ENCODE results near the gene PLPP3. TPM values are rescaled to one million over a fixed set of nuclear protein-coding genes. Genes with fewer than 3 reads are reported as not detected.

PLPP3 gene
- total RNA-seq, 1 donor from 2014 or later, result not detected

GRCh38 chr1:56586502-56586901 lies 7.1 kb upstream of the PLPP3 start:
- peaks cover 2% of the 10 kb centered on the region for H3K27me3 Mint-ChIP-seq (ENCODE audit: insufficient read depth)
- H3K9me3 Mint-ChIP-seq, result no peaks in the 10 kb centered on the region
- no peaks in the 10 kb centered on the region for H3K4me1 Mint-ChIP-seq (ENCODE audit: low read depth)
- intact Hi-C loops (cut with micrococcal nuclease), result loop anchor here (10.0 kb wide), 2 partner anchors 1212 to 1442 kb away; no protein-coding TSS in a partner anchor
- no peak for DNase-seq (ENCODE audit: low spot score)
- H3K4me3 Mint-ChIP-seq, result no peak overlapping the region
- no peak overlapping the region for H3K27ac Mint-ChIP-seq
- no peaks in the 10 kb centered on the region for H3K36me3 Mint-ChIP-seq (ENCODE audit: low read depth)

DNA sequence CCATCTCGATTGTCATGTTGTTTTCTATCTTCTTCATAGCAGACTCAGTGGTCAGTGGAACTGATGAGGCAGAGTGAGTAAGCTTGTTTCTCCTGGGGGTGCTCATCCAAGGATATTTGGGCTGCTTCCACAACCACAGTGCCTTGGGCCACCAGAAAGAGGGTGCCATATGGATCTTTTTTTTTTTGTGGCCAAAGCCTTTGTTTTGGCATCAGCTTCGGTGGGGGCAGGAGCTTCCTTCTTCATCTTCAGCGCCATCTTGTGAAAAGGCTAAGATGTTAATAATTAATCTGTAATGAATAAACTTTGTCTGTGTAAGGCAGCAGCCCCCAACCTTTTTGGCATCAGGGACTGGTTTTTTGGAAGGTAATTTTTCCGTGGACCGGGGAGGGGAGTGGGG lies 6.6 kb upstream of the PLPP3 start:
- DNase-seq (ENCODE audit: low spot score), result no peak
- H3K9me3 Mint-ChIP-seq, result no peaks in the 10 kb centered on the region
- peaks cover 2% of the 10 kb centered on the region for H3K27me3 Mint-ChIP-seq (ENCODE audit: insufficient read depth)
- intact Hi-C loops (cut with micrococcal nuclease), result loop anchor here (10.0 kb wide), 2 partner anchors 1211 to 1441 kb away; no protein-coding TSS in a partner anchor
- no peaks in the 10 kb centered on the region for H3K4me1 Mint-ChIP-seq (ENCODE audit: low read depth)
- H3K27ac Mint-ChIP-seq, result no peak overlapping the region
- no peak overlapping the region for H3K4me3 Mint-ChIP-seq
- no peaks in the 10 kb centered on the region for H3K36me3 Mint-ChIP-seq (ENCODE audit: low read depth)

DNA sequence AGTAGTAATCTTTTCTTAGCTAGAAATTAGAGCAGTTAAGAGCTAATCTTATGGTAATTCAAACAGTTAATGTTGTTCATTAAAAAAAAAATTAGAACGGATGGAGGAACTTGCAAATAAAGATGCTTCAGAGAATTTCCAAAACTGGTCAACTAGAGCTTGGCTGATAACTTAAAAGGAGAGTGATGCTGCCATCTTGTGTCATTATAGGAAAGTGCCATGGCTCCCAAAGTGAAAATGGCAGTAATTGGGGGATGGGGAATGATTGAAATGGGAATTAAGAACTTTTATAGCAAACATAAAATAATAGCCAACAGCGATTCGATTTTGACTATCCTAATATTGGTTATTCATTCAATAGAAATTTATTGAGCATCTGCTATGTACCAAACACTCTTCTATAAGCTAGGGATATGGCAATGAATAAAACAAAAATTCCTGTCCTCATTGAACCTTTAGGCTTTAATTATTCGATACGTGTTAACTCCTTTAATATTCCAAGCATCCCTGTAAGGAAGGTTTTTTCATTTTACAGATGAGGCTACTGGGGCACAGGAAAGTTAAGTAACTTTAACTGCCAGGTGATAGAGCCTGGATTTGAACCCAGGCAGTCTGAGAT lies 5.7 kb upstream of the PLPP3 start:
- intact Hi-C loops (cut with micrococcal nuclease), result loop anchor here (10.0 kb wide), 2 partner anchors 1210 to 1440 kb away; no protein-coding TSS in a partner anchor

DNA sequence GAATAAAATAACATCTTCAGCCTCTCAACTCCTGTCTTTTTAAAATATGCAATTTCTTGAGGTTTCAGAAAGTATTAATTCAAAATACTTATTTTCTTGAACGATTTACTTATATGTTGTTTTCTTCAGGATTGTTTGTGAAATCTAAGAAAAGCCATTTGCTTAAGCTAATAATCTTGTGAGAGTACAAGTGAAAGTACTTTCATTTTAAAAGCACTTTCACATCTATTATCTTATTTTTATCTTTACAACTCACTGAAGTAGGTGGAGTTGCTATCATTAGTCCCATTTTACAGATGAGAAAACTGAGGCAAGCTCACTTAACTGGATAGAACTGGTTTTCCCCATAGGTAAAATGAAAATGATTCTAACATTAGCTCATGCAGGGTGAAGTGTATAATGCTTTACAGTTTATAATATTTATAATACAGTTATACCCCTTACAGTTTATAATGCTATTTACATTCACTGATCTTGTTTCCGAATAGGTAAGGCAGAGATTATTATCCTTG lies 4.7 kb upstream of the PLPP3 start:
- no peak overlapping the region for H3K4me3 Mint-ChIP-seq
- no peak overlapping the region for H3K27ac Mint-ChIP-seq
- H3K9me3 Mint-ChIP-seq, result no peaks in the 10 kb centered on the region
- H3K4me1 Mint-ChIP-seq (ENCODE audit: low read depth), result peaks cover 4% of the 10 kb centered on the region
- DNase-seq (ENCODE audit: low spot score), result no peak
- H3K27me3 Mint-ChIP-seq (ENCODE audit: insufficient read depth), result peaks cover 17% of the 10 kb centered on the region
- intact Hi-C loops (cut with micrococcal nuclease), result loop anchor here (10.0 kb wide), 2 partner anchors 1209 to 1439 kb away; no protein-coding TSS in a partner anchor
- no peaks in the 10 kb centered on the region for H3K36me3 Mint-ChIP-seq (ENCODE audit: low read depth)

More for the DNA sequence above, 5.7 kb upstream of the PLPP3 start:
- Mint-ChIP-seq H3K9me3 (no peaks in the 10 kb centered on the region), H3K27me3 (ENCODE audit: insufficient read depth) (peaks cover 9% of the 10 kb centered on the region), H3K27ac (no peak overlapping the region), H3K4me3 (no peak overlapping the region), H3K36me3 (ENCODE audit: low read depth) (no peaks in the 10 kb centered on the region), H3K4me1 (ENCODE audit: low read depth) (no peaks in the 10 kb centered on the region)
- DNase-seq (ENCODE audit: low spot score), result no peak

GRCh38 chr1:56580771-56581170 lies 1.4 kb upstream of the PLPP3 start:
- Mint-ChIP-seq H3K4me3 (no peak overlapping the region), H3K27me3 (ENCODE audit: insufficient read depth) (peaks cover 31% of the 10 kb centered on the region), H3K4me1 (ENCODE audit: low read depth) (peaks cover 4% of the 10 kb centered on the region), H3K9me3 (no peaks in the 10 kb centered on the region), H3K27ac (no peak overlapping the region), H3K36me3 (ENCODE audit: low read depth) (no peaks in the 10 kb centered on the region)
- intact Hi-C loops (cut with micrococcal nuclease), result loop anchor here (10.0 kb wide), 2 partner anchors 1206 to 1436 kb away; no protein-coding TSS in a partner anchor
- DNase-seq (ENCODE audit: low spot score), result no peak

DNA sequence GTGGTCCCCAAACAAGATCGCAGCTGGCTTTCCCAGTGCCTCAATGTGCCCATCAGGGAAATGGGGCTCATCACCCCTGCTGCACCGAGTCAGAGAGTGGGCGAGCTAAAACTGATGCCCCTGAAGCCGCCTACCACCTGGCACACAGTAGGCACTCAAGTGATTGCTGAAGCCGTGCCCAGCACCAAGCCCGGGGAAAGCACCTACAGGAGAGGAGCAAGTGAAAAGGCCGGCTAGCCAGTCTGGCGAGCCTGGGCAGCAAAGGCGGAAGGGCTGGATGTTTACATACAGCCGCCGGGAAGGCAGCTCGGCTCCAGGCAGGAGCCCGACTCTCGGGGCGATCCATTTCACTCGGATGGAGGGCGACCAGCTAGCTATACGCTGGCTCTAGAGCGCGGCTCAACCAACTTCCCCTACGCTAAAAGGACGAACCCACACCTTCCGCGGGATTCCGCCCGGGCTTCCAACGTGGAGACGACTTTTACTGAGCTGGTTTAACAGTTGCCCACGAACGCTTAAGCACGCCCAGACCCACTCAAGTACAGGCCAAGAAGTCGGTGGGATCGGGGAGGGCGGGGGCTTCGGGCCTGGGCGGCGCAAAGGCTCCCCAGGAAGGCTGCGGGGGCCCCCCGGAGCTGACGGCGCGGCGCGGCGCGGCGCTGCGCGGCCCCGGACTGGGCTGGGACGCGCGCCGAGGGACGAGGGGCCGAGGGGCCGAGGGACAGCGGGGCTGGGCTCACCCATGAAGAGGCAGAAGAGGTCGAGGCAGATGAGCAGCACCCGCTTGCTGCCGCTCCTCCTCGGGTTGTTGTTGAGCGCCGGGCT lies 1.0 kb downstream of the PLPP3 start:
- intact Hi-C loops (cut with micrococcal nuclease), result no loop called here
- Mint-ChIP-seq H3K27me3 (ENCODE audit: insufficient read depth) (peaks cover 33% of the 10 kb centered on the region), H3K27ac (no peak overlapping the region), H3K4me1 (ENCODE audit: low read depth) (peaks cover 4% of the 10 kb centered on the region), H3K36me3 (ENCODE audit: low read depth) (no peaks in the 10 kb centered on the region), H3K9me3 (no peaks in the 10 kb centered on the region), H3K4me3 (peak overlapping the region; percentile 75)
- no peak for DNase-seq (ENCODE audit: low spot score)

DNA sequence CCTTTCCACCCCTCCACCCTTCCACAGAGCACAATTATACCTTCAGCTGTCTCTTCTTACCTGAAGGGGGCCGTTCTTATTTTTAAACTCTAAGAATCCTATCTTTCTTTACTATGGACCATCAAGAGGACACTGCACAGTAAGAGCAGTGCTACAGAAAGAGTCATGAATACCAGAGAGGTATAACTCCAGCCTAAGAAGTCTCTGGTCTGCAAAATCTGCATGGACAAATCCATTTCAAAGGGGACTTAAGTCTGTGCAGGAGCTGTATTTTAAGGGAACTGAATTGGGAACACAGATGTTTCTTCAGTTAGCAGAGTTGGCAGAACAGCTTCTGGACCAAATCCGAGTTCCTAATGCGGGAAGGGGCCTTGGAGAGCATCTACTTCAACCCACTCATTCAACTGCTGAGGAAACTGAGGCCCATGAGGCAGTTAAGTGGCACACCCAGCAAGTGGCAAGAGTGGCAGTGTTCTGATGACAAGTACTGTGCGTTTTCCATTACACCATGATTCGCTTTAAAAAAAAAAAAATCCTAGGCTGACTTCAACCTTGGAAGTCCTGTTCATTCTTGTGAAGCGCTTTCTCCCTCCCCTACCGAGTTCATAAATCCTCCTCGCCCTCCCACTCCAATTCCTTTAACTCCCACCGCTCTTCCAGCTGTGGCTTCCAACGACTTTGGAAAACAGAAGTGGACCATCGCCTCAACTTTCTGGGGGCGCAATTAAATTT lies 1.8 kb downstream of the PLPP3 start:
- intact Hi-C loops (cut with micrococcal nuclease), result no loop called here
- peaks cover 4% of the 10 kb centered on the region for H3K4me1 Mint-ChIP-seq (ENCODE audit: low read depth)
- no peak overlapping the region for H3K27ac Mint-ChIP-seq
- peaks cover 31% of the 10 kb centered on the region for H3K27me3 Mint-ChIP-seq (ENCODE audit: insufficient read depth)
- no peaks in the 10 kb centered on the region for H3K9me3 Mint-ChIP-seq
- no peak overlapping the region for H3K4me3 Mint-ChIP-seq
- H3K36me3 Mint-ChIP-seq (ENCODE audit: low read depth), result no peaks in the 10 kb centered on the region
- DNase-seq (ENCODE audit: low spot score), result no peak

- no peaks in the 10 kb centered on the region for H3K36me3 Mint-ChIP-seq (ENCODE audit: low read depth)
- H3K4me1 Mint-ChIP-seq (ENCODE audit: low read depth), result peaks cover 4% of the 10 kb centered on the region
- H3K27ac Mint-ChIP-seq, result no peak overlapping the region
- no peak for DNase-seq (ENCODE audit: low spot score)
- no peak overlapping the region for H3K4me3 Mint-ChIP-seq
- peaks cover 31% of the 10 kb centered on the region for H3K27me3 Mint-ChIP-seq (ENCODE audit: insufficient read depth)
- intact Hi-C loops (cut with micrococcal nuclease), result no loop called here
- H3K9me3 Mint-ChIP-seq, result no peaks in the 10 kb centered on the region
Observed at GRCh38 chr1:56576880-56577405, 2.4 kb downstream of the PLPP3 start.

DNA sequence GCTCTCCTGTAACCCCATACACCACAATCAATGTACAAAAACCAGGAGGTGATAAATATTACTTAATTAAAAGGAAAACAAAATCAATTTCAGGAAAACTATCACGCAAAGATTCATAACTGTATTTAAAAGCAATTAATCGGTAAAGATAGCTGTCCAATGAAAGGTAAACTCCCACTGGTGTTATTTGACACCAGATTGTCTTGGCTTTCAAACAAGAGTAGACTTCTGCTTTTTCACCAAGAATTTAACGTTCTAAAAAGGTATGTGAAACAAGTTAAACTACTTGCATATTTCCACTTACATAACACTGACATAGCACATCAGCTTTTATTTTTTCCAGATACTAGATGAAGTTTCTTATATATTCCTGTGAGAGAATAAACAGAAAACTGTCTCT lies 3.5 kb downstream of the PLPP3 start:
- no peak overlapping the region for H3K4me3 Mint-ChIP-seq
- peaks cover 4% of the 10 kb centered on the region for H3K4me1 Mint-ChIP-seq (ENCODE audit: low read depth)
- no peak overlapping the region for H3K27ac Mint-ChIP-seq
- H3K27me3 Mint-ChIP-seq (ENCODE audit: insufficient read depth), result peaks cover 31% of the 10 kb centered on the region
- H3K9me3 Mint-ChIP-seq, result no peaks in the 10 kb centered on the region
- no peaks in the 10 kb centered on the region for H3K36me3 Mint-ChIP-seq (ENCODE audit: low read depth)
- intact Hi-C loops (cut with micrococcal nuclease), result no loop called here
- DNase-seq (ENCODE audit: low spot score), result no peak

DNA sequence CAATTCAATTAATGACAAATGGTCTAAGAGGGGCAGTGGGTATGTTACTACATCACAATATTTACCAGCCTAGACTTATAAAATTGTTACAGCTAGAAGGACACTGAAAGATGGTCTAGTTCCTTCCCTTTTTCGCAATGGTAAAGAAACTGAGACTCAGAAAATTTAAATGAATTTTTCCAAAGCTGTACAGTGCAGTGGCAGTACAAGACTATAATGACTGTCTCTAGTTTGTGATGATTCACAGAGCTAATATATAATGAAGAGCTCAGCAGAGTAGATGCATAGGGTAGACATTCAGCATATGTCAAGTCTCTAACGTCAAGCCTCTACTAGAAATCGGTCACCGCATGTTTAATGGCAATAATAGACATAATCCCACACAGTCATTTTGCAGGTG lies 4.6 kb downstream of the PLPP3 start:
- Mint-ChIP-seq H3K36me3 (ENCODE audit: low read depth) (no peaks in the 10 kb centered on the region), H3K27me3 (ENCODE audit: insufficient read depth) (peaks cover 22% of the 10 kb centered on the region), H3K27ac (no peak overlapping the region), H3K9me3 (no peaks in the 10 kb centered on the region), H3K4me3 (no peak overlapping the region), H3K4me1 (ENCODE audit: low read depth) (peaks cover 4% of the 10 kb centered on the region)
- intact Hi-C loops (cut with micrococcal nuclease), result no loop called here
- no peak for DNase-seq (ENCODE audit: low spot score)

GRCh38 chr1:56573311-56573710 lies 6.1 kb downstream of the PLPP3 start:
- no peaks in the 10 kb centered on the region for H3K9me3 Mint-ChIP-seq
- peaks cover 14% of the 10 kb centered on the region for H3K27me3 Mint-ChIP-seq (ENCODE audit: insufficient read depth)
- H3K36me3 Mint-ChIP-seq (ENCODE audit: low read depth), result no peaks in the 10 kb centered on the region
- intact Hi-C loops (cut with micrococcal nuclease), result no loop called here
- H3K27ac Mint-ChIP-seq, result no peak overlapping the region
- DNase-seq (ENCODE audit: low spot score), result no peak
- H3K4me1 Mint-ChIP-seq (ENCODE audit: low read depth), result no peaks in the 10 kb centered on the region
- H3K4me3 Mint-ChIP-seq, result no peak overlapping the region

DNA sequence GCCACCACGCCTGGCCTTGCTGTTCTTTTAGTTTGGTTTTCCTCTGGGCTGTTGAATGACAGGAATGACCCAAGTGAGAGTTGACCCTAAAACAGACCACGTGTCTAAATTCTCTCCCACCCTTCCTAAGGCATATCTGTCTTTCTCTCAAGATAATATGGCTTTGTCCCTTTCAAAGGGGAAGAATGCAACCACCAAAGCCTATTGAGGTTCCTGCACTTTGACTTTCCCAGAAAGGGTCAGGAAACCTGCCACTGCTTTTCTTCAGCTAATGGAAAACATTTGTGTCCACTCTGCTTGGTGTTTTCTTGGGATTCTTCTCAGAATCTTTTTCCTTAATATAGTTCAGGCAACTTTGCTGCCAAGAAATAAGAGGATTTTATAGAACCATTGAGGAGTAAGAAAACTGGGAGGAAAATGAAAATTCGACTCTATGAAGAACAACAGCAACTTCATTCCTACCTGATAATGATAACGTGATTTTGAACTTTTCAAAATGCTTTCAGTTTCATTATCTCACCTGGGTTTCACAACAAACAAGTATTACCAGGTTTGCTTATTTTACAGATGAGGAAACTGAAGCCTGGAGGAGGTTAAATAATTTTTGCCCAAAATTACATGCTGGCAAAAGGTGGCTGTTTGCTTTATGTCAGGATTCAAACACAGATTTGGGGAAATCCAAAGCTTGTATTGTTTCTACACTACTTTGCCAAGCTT lies 6.9 kb downstream of the PLPP3 start:
- no peak overlapping the region for H3K4me3 Mint-ChIP-seq

More for the DNA sequence above, 6.9 kb downstream of the PLPP3 start:
- no peaks in the 10 kb centered on the region for H3K36me3 Mint-ChIP-seq (ENCODE audit: low read depth)
- H3K9me3 Mint-ChIP-seq, result no peaks in the 10 kb centered on the region
- H3K27me3 Mint-ChIP-seq (ENCODE audit: insufficient read depth), result peaks cover 7% of the 10 kb centered on the region
- DNase-seq (ENCODE audit: low spot score), result no peak
- no peak overlapping the region for H3K27ac Mint-ChIP-seq
- intact Hi-C loops (cut with micrococcal nuclease), result no loop called here
- H3K4me1 Mint-ChIP-seq (ENCODE audit: low read depth), result no peaks in the 10 kb centered on the region
